BLaER1 (cell line): ENCODE results near the gene VIT.

Experiments
- H3K27ac ChIP-seq: shearing (Covaris generic); formaldehyde crosslinking; 2 replicates; pipeline ENCODE4 v1.8.1; 2022
- H3K27me3 ChIP-seq: shearing (Covaris generic); formaldehyde crosslinking; 2 replicates; pipeline ENCODE4 v1.8.1; 2022
- H3K36me3 ChIP-seq: shearing (Covaris generic); formaldehyde crosslinking; 2 replicates; pipeline ENCODE4 v1.8.1; 2022
- H3K4me1 ChIP-seq: shearing (Covaris generic); formaldehyde crosslinking; 2 replicates; pipeline ENCODE4 v1.8.1; 2022
- H3K4me2 ChIP-seq: shearing (Covaris generic); formaldehyde crosslinking; 2 replicates; pipeline ENCODE4 v1.8.1; 2022
- H3K4me3 ChIP-seq: shearing (Covaris generic); formaldehyde crosslinking; 2 replicates; pipeline ENCODE4 v1.8.1; 2022
- H3K9ac ChIP-seq: shearing (Covaris generic); formaldehyde crosslinking; 2 replicates; pipeline ENCODE4 v1.8.1; 2022
- H3K9me3 ChIP-seq: shearing (Covaris generic); formaldehyde crosslinking; 2 replicates; pipeline ENCODE4 v1.8.1; 2022
- H4K20me1 ChIP-seq: shearing (Covaris generic); formaldehyde crosslinking; 2 replicates; pipeline ENCODE4 v1.8.1; 2022
- Cebpa-rat ChIP-seq: shearing (Covaris generic); IDR thresholded peaks from 2 replicates; pipeline ENCODE4 v1.8.1; 2022

The VIT gene

DNA sequence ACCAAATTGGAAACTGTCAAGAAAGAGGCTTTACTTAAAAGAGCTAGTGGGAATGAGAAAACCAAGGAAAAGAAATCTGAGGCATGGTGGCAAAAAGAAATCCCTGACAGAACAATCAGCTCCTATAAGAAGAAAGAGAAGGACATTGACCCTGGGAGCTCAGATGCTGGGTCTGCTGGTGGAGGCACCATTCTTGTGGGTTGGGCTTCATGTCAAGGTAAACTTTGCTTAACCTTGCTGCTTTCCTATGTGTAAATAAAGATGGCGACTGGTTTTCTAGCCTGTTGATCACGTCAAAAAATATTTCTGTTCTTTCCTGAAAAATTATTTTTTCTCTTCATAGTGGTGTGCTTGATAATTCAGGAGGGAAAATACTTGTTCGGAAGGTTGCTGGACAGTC lies 58.1 kb downstream of the VIT start:
- no peak for TF ChIP-seq Cebpa-rat
- Histone ChIP-seq H3K27me3 (no peaks in the 10 kb centered on the region), H3K9me3 (no peaks in the 10 kb centered on the region), H3K4me2 (no peak overlapping the region), H3K4me1 (no peaks in the 10 kb centered on the region), H3K36me3 (no peaks in the 10 kb centered on the region), H3K4me3 (no peak overlapping the region), H4K20me1 (no peaks in the 10 kb centered on the region), H3K27ac (no peak overlapping the region), H3K9ac (no peak overlapping the region)

DNA sequence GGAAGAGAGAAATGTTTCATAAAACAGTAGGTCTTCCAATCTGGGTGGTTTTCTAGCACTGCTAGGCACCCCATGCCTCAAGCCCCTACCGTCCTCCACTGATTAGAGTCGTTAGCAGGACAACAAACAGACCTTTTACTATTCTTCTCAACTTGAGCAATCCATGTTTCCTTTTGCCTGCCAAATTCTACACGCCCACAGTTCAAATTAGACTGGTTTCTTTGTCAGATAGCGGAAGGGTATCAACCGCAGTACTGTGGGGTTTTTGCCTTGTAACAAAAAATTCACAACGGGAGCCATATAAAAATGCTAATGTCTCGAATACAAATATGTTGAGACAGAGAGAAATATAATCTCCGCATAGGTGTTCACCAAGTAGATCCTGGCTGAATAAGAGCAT lies 59.9 kb downstream of the VIT start:
- Histone ChIP-seq H3K9ac (no peak overlapping the region), H3K27ac (no peak overlapping the region)

DNA sequence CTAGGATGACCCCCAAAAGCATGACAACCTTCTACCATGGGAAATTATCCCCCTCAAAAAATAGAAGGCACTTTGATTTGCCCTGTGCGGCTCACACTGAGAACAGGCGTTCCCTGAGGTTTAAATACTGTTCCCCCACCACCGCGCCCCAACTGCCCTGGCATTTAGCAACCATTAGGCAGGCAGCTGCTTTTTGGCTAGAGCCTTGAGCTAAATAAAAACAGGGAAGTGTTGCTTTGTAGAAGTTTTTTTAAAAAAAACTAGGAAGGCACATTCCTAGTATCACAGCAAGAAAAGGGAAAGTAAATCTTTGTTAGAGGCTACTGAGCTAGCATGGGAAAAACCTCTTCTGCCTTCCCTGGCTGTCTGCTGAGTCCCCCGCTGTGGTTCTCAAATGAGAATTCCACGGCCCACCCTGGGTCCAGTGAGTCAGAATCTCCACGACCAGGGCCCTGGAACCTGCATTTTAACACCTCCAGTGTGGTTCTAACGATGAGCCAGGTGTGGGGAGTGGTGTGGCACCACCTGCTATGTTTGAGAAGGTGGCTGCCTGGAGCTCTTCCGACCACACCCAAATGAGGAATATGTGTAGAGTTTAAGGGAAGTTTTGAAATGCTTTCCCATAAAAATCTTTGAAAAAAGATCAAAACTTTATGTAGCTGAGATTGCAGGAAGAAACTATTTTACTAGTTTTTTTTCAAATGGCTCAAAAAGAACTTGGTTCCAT lies 66.4 kb downstream of the VIT start:
- no peaks in the 10 kb centered on the region for H3K4me1 ChIP-seq
- no peak overlapping the region for H3K4me3 ChIP-seq
- no peak overlapping the region for H3K9ac ChIP-seq
- no peak overlapping the region for H3K27ac ChIP-seq
- TF ChIP-seq Cebpa-rat: no peak
- H3K36me3 ChIP-seq: no peaks in the 10 kb centered on the region
- H3K9me3 ChIP-seq: peaks cover 3% of the 10 kb centered on the region; the same call in 1 of the 2 replicates
- no peak overlapping the region for H3K4me2 ChIP-seq
- H3K27me3 ChIP-seq: no peaks in the 10 kb centered on the region
- no peaks in the 10 kb centered on the region for H4K20me1 ChIP-seq

More for the DNA sequence above, 59.9 kb downstream of the VIT start:
- no peaks in the 10 kb centered on the region for H4K20me1 ChIP-seq
- no peak overlapping the region for H3K4me3 ChIP-seq
- H3K4me1 ChIP-seq: no peaks in the 10 kb centered on the region
- H3K4me2 ChIP-seq: no peak overlapping the region
- no peak for TF ChIP-seq Cebpa-rat
- H3K9me3 ChIP-seq: no peaks in the 10 kb centered on the region
- H3K27me3 ChIP-seq: no peaks in the 10 kb centered on the region
- no peaks in the 10 kb centered on the region for H3K36me3 ChIP-seq

DNA sequence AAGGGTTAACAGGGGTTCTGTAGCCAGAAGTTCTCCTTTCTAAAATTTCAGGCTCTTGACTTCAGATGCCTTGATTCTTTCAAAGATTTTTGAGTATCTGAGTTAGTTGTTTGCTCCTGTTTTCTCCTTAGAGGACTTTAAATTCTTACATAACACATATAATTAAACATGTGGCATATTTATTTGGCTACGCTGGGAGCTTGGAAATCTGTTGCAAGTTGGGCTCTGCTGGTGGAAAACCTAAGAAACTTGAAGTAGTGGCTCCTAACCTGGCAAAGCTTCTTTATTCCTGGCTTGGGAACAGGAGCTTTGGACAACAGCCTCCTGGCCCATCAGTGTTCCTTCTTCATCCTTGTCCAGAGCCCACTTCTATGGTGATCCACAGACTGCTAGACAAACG lies 72.6 kb downstream of the VIT start:
- Histone ChIP-seq H3K27me3 (no peaks in the 10 kb centered on the region), H3K36me3 (no peaks in the 10 kb centered on the region), H3K9ac (no peak overlapping the region), H3K27ac (no peak overlapping the region), H3K4me1 (no peaks in the 10 kb centered on the region), H4K20me1 (no peaks in the 10 kb centered on the region), H3K4me3 (no peak overlapping the region), H3K9me3 (peaks cover 3% of the 10 kb centered on the region; the same call in 1 of the 2 replicates), H3K4me2 (no peak overlapping the region)
- TF ChIP-seq Cebpa-rat: no peak

DNA sequence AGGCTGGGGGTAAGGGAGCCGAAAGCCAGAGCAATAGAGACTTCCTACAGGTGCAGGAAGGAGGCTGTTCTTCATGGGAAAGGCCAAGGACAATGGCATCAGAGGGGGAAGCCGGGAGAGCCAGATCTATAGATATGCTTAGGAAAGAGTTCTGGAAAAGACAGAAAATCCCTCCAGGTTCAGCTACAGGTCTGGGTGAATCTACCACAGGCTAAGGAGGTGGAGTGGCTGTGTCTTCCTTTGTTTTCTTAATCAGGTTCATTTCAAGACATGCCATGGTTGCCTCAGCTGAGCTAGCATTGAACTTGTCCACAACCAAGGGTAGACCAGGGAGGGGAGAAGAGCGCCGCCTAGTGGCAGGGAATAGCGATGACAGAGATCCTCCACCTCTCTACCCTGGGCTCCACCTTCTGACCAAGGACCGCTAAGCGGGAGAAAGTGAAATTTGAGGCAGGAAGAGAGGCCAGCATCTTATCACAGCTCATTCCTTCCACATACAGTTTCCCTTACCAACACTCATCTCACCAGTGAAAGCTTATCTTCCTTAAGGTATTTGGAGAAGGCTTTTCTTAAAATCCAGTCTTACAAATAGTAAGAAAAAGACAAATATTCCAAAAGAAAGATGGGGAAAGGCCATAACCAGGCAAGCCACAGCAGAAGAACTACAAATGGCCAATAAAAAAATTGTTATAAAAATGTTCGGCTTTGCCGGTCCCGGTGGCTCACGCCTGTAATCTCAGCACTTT lies 74.2 kb downstream of the VIT start:
- Histone ChIP-seq H3K4me1 (no peaks in the 10 kb centered on the region), H3K36me3 (no peaks in the 10 kb centered on the region), H3K27ac (no peak overlapping the region), H3K4me2 (no peak overlapping the region), H3K9ac (no peak overlapping the region), H3K4me3 (no peak overlapping the region), H4K20me1 (no peaks in the 10 kb centered on the region), H3K9me3 (no peaks in the 10 kb centered on the region; the same call in 1 of the 2 replicates), H3K27me3 (no peaks in the 10 kb centered on the region)
- TF ChIP-seq Cebpa-rat: no peak

DNA sequence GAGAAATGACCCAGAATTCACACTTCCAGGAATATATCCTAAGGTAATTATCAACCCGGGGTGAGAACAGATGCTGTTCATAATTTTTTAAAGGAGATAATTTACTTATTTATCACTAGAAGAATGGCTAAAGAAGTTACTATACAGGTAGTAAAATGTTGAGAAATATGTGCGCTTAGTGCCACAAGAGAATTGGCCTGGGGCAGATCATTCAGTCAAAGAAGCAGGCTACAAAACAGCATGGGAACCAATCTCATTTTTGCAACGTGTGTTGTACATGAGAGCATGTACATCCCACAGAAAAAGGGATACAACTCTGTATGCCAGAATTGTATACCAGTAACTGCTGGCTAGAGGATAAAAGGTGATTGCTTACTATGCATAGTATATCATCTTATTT lies 75.2 kb downstream of the VIT start:
- Histone ChIP-seq H3K36me3 (no peaks in the 10 kb centered on the region), H3K4me1 (no peaks in the 10 kb centered on the region), H3K27me3 (no peaks in the 10 kb centered on the region), H4K20me1 (no peaks in the 10 kb centered on the region), H3K9me3 (no peaks in the 10 kb centered on the region), H3K4me2 (no peak overlapping the region), H3K4me3 (no peak overlapping the region), H3K27ac (no peak overlapping the region), H3K9ac (no peak overlapping the region)
- TF ChIP-seq Cebpa-rat: no peak

DNA sequence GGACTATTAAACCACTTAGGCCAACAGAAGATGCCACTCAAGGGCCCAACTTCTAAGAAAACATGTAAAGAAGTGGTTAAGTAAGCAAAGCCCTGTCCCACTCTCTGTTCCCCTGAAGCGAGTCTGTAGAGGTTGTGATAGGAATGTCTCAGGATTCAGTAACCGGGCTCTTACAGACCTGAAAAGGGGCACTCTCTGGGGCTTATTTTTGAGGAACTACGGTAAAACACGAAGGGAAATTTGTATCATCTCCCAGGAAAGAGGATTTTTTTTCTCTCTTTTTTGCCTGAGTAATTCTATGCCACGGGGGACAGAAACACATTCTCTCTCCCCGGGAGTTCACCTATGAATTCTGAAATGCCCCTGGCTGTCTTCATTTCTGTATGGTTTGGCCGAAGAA lies 77.4 kb downstream of the VIT start:
- TF ChIP-seq Cebpa-rat: no peak
- no peak overlapping the region for H3K4me3 ChIP-seq
- H3K27me3 ChIP-seq: no peaks in the 10 kb centered on the region
- H3K4me1 ChIP-seq: no peaks in the 10 kb centered on the region
- no peaks in the 10 kb centered on the region for H4K20me1 ChIP-seq
- H3K9ac ChIP-seq: no peak overlapping the region
- H3K27ac ChIP-seq: no peak overlapping the region
- H3K4me2 ChIP-seq: no peak overlapping the region
- H3K9me3 ChIP-seq: no peaks in the 10 kb centered on the region
- H3K36me3 ChIP-seq: no peaks in the 10 kb centered on the region

DNA sequence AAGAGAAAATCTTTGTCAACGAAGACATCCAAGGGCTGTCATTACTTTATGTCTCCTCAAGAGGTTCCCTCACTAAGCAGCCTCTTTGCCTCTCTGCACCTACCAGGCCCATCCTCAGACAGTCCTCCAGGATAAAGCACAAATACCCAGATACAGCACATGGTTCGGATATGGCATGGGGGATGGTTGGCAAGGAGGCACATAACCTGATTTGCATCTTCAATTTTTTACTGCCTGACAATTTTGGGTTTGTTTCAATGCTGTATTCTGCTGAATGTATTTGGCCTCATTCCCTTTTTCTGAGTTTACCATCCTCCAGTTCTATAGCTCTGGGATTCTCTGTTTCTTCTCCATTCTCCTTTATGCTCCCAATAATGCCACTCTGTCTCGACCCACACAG lies 78.8 kb downstream of the VIT start:
- no peak overlapping the region for H3K4me2 ChIP-seq
- TF ChIP-seq Cebpa-rat: no peak
- no peak overlapping the region for H3K9ac ChIP-seq
- H3K27ac ChIP-seq: no peak overlapping the region
- H3K4me1 ChIP-seq: no peaks in the 10 kb centered on the region
- no peaks in the 10 kb centered on the region for H3K36me3 ChIP-seq
- no peaks in the 10 kb centered on the region for H3K9me3 ChIP-seq
- H3K27me3 ChIP-seq: no peaks in the 10 kb centered on the region
- no peaks in the 10 kb centered on the region for H4K20me1 ChIP-seq
- H3K4me3 ChIP-seq: no peak overlapping the region

DNA sequence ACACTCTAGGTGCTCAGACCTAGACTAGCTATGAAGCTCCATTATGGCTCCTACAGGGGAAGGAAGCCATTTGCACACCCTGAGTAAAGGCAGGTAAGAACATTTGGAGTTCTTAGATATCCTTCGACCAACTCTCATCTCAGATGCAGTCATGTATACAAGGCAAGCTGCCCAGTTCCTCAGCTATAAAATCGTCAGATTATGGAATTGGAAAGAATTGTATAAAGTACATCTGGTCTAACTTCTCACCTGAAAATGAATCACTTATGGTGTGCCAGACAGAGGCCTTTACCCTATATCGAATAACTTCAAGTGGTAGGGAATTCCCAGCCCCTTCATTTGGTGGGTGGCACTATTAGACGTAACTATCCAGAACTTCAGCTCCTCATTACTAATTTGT lies 79.3 kb downstream of the VIT start:
- Histone ChIP-seq H3K4me3 (no peak overlapping the region), H3K36me3 (no peaks in the 10 kb centered on the region), H3K9me3 (no peaks in the 10 kb centered on the region), H3K27me3 (no peaks in the 10 kb centered on the region), H4K20me1 (no peaks in the 10 kb centered on the region), H3K27ac (no peak overlapping the region), H3K9ac (no peak overlapping the region), H3K4me2 (no peak overlapping the region), H3K4me1 (no peaks in the 10 kb centered on the region)
- TF ChIP-seq Cebpa-rat: no peak

DNA sequence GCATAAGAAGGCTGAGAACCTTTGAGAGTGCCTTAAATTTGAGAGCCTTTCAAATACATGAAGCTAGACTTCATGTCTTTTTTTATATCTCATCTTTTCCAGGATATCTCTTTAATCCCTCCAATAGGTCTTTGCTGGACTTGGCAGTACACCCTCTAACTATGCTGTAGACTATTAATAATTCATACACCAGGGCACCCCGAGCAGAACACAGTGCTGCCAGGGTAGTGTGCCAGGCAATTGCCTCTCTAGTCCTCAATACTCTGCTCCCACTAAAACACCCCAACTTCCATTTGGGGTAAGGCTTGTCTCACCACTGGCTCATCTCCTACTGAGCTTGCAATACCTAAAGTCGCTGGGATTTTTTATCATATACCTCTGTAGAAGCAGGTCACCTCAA lies 80.8 kb downstream of the VIT start:
- Histone ChIP-seq H4K20me1 (no peaks in the 10 kb centered on the region), H3K4me3 (no peak overlapping the region), H3K4me2 (no peak overlapping the region), H3K9ac (no peak overlapping the region), H3K4me1 (no peaks in the 10 kb centered on the region), H3K27ac (no peak overlapping the region), H3K36me3 (no peaks in the 10 kb centered on the region), H3K9me3 (no peaks in the 10 kb centered on the region), H3K27me3 (no peaks in the 10 kb centered on the region)
- TF ChIP-seq Cebpa-rat: no peak
